HG03039 (cell line): Measurements from ENCODE around the gene CCDC178.
"Not testable (repeated sequence)": the region's sequence is repeated elsewhere in the genome, so short reads cannot be mapped to it uniquely, and the experiment has no call there.

Experiments
- ATAC-seq: cut with Tn5 transposase; IDR thresholded peaks from one replicate; pipeline ENCODE4 v1.9.1; 2021; ENCODE audit warnings: mild to moderate bottlenecking, moderate library complexity; ENCODE audit not compliant: unreplicated experiment

CCDC178 gene

DNA sequence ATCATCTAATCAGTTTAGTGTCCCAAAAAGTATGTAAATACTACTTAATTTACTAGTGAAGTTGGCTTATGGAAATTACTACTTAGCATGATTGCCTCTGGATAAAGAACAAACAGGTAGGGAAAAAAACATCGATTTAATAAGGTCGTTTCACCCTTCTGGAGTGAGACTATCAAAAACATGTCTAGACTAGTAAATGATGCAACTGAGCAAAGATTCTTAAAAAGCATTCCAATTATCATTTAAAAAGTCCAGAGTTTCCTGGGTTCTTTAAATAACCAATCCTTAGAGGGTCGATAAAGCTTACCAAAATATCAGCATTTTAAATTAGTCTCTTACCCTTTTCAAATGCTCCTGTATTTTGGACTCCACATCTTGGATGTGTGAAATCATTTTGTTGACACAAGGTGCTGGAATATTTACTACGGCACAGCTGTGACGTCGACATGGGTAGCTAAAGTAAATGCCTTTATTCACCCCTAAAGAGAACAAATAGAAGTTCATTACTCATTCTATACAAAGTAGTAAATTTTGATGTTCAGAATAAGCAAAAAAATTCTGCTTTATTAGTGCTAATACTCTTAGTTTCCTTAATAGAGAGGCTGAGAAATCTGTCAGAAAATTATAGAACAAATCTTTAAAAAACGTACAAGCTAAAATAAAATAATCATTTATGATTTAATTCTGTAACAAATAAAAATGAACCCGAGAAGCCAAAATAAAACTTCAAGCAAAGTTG is 70.6 kb downstream of the CCDC178 start:
- ATAC-seq = no peak

DNA sequence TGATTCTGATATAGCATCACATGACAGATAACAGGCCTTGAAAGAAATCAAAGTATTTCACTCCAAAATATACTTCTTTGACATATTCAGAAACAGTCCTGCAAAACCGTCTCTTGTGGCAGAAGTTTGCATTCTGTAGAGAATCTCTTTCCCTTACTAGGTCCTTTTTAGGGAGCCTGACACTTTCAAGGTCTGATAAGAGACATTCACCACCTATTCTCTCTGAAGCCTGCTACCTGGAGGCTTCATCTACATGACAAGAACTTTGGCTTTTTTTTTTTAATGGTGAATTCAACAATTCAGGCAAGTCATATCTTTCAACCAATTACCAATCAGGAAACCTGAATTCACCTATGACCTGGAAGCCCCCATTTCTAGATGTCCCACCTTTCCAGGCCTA is 83.8 kb downstream of the CCDC178 start:
- ATAC-seq = no peak

DNA sequence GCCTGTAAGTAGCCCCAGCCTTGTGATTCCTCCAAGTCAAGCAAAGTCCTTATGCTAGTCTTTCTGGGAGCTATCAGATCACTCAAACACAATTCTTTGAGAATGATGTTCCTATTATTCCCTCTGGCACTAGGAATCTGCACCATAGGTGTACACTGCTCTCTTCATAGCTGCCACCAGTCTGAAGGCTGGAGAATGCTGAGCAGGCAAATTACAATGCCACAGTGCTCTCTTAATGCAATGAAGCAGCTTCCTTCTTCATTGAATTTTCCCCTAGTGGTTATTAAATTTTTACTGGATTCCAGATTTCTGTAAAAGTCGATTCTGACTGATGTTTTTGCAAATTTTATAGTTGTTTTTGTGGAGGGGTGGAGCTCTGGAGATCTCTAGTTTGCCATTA is 84.8 kb downstream of the CCDC178 start:
- no peak for ATAC-seq

DNA sequence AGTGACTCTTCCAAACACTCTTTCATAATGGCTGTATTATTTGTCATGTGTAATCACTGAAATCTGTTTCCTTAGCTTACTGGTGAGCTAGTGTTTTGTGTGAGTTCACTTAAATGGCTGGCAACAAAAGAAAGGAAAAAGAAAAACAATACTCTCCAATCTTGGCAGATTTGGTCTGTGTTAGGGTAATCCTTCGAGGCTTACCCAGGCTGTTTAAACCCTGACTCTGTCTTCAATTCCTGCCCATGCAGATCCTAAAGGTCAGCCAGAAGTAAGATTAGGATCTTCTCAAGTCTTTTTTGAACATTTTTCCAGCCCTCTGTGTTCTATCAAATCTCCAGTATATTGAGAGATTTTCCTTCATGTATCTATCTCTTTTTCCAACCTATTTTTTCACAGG is 85.3 kb downstream of the CCDC178 start:
- ATAC-seq = no peak

DNA sequence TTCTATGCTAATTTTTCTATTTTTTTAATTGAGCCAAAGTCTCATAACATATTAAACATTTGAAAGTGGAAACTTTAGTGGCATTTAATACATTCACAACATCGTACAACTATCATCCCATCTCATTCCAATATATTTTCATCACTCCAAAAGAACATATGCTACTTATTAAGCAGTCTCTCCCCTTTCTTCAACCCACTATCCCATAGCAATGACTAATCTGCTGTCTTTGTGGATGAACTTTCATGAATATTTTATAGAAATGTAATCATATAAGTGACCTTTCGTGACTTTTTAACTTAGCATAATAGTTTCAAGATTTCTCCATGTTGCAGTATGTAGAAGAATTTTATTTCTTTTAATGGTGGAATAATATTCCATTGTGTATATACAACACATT is 90.3 kb downstream of the CCDC178 start:
- ATAC-seq = no peak

DNA sequence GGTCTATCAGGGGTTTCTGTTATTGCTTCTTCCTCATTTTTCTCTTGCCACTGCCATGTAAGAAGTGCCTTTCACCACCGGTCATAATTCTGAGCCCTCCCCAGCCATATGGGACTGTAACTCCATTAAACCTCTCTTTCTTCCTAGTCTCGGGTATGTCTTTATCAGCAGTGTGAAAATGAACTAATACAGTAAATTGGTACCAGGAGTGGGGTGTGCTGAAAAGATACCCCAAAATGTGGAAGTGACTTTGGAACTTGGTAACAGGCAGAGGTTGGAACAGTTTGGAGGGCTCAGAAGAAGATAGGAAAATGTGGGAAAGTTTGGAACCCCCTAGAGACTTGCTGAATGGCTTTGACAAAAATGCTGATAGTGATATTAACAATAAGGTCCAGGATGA is 100.8 kb downstream of the CCDC178 start:
- not testable (repeated sequence) for ATAC-seq

DNA sequence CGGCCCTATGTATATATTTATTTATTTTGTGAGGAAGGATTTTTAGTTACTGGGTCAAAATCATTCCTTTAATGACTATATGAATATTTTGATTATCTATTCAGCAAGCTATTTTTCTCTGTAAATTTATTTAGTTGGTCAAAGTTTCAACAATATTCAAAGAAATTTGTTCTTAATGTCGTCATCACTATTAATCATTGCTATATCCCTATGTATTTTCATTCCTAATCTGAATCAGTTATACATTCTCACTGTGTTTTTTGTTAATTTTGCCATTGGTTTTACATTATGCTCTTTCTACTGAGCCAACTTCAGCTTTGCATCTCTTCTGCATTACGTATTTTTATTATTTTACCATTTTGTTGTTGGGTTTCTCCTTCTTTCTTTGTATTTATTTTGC is 105.7 kb downstream of the CCDC178 start:
- ATAC-seq = no peak

DNA sequence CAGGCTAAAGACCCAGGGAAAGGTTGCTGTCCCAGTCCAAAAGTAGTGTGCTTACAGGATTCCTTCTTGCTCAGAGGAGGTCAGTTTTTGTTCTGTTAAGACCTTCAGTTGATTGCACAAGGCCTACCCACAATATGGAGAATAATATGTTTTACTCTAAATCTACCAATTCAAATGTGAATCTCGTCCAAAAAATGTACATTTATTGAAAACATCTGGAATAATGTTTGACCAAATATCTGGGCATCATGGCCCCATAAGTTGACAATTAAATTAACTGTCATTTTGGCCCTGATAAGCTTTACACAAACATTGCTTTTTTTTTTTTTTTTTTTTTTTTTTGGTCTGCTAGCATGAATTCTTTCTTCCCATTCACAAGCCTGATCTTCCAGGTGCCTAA is 109.8 kb downstream of the CCDC178 start:
- no peak for ATAC-seq

DNA sequence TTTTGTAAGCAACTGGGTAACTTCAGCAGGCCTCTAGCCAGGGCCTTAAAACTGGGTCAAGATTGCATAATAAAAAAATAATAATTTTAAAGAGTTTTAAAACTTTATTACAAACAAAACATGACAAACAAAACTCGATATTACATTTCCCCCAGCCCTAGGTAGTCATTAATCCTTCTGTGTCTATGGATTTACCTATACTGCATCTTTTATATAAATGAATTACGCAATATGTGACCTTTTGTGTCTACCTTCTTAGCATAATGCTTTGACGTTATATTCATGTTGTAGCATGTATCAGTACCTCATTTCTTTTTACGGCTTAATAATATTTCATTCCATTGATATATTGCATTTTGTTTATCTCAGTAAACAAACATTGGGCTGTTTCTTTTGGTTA is 113.5 kb downstream of the CCDC178 start:
- ATAC-seq = no peak

DNA sequence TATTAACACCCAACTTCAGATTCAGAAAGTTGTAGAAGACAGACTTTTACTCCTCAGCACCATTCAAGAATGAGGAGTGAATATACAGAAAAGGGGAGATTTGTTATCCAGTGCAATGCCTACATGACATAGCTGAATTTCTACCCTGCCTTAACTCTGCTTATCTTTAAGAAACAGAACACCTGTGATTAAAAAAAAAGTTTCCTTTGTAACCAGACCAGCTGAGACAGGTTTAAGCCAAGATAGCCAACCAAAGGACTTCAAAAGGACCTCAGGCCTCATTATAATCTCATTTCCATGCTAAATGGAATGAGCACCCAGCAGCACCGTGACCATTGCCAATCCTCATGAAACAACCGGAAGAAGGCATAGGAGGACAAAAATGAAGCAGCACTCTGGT is 122.9 kb downstream of the CCDC178 start:
- ATAC-seq = no peak

DNA sequence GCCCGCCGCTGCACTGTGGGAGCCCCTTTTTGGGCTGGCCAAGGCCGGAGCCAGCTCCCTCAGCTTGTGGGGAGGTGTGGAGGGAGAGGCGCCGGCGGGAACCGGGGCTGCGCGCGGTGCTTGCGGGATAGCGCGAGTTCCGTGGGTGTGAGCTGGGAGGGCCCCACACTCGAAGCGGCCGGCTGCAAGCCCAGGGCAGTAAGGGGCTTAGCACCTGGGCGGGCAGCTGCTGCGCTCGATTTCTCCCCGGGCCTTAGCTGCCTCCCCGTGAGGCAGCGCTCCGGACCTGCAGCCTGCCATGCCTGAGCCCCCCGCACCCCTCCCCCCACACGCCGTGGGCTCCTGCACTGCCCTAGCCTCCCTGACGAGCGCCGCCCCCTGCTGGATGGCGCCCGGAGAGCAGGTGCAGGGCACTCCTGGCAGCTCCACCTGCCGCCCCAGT is 124.4 kb downstream of the CCDC178 start:
- ATAC-seq = no peak

DNA sequence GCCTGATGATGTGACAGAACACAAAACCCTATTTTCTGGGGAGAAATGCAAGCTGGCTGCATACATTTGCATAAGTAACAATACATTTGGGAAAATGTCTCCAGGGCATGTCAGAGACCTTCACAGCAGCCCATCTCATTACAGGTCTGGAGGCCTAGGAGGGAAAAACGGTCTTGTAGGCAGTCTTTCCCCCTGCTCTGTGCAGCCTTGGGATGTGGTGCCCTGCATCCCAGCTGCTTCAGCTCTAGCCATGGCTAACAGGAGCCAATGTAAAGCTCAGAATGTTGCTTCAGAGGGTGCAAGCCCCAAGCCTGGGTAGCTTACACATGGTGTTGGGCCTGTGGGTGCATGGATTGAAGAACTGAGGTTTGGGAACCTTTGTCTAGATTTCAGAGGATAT is 133.0 kb downstream of the CCDC178 start:
- ATAC-seq = no peak

DNA sequence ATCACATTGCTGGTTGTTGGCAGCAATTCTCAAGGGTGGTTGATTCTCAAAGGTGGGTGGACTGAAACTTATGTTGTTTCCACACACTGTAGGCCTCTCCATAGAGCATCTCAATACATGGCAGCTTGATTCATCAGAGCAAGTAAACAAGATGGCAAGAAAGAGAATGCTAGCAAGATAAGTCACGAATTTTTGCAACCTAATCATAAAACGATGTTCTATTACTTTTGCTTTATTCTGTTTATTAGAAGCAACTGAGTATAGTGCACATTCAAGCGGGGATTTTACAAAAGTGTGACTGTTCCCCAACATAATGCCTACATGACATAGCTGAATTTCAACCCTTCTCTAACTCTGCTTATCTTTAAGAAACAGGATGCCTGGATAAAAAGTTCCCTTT is 136.2 kb downstream of the CCDC178 start:
- ATAC-seq = no peak

DNA sequence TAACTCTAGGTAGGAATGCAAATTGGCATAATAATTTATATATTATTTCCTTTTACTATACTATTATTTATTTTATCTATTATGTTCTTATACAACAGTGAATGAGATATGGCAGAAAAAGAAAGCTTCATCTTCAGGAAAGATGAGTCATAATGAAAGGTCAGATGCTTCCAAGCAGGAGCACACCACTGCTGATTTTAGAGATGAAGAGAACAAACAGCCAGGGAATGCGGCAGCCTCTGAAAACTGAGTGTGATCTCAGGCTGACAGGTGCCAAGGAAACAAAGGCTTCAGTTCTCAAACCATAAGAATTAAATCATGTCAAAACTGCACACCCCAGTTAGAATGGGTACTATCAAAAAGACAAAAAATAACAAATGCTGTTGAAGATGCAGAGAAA is 149.0 kb downstream of the CCDC178 start:
- ATAC-seq = no peak

DNA sequence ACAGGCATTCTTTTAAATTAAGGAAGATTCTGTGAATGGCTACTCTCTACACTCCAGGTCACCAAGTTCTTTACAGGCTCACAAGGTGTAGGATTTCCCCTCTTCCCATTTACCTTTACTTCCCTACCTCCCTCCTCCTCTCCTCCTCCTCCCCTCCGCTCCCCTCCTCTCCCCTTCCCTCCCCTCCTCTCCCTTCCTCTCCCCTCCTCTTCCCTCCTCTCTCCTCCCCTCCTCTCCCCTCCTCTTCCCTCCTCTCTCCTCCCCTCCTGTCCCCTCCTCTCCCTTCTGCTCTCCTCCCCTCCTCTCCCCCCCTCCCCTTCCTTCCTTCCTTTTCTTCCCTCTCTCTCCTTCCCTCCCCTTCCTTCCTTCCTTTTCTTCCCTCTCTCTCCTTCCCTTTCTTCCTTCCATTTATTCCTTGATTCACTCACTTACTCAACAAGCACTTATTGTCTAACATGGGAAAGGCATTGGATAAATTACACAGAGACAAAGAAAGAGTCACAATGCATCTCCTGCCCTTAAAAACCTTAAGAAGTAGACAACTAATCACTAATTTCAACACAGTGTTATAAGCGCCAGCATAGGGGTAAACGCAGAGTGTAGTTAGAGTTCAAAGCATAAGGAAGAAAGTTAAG is 152.3 kb downstream of the CCDC178 start:
- ATAC-seq = no peak

DNA sequence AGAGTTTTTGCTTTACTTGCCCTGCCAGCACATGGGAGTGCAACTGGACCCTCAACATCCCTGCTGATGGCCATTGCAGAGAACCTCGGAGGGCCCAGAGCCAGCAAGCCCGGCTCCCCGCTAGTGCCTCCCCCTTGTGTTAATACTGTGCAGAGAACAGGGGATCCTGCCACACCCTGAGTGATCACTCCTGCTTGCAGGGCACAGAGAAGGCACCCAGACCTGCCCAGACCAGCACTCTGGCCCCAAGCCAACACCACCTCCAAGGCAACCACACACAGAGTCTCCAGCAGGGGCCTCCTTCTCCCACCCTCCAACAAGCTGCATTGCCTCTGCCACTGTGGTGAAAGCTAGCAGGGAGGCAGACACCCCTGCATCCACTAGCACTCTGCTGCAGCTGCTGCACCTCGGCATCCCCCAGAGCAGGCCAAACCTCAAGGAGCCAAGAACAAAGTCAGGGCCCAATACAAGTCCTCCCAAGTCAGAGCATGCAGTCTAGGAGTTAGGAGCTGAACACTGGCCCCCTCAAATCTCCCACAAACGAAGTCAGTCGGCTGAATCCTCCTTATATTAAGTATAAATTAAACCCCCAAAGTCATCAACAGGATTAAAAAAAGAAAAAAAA is 157.7 kb downstream of the CCDC178 start:
- ATAC-seq = no peak

DNA sequence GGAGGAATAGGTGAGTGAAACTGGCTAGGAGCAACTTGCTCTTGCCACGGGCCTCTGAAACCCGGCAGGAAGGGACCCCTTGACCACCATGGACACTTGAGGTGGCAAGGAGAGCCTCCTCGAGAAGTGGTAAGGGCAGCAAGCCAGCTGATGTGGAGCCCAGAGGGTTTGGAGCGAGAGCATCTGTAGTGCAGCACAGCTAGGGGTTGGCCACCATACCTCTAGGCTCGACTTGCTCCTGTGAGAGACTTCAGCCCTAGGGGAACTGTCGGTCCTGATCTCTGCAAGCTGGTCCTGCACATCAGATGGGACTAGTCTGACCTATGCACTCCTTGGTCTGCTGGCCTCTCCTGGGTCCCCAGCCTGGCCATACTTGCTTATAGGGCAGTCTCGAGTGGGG is 158.4 kb downstream of the CCDC178 start:
- no peak for ATAC-seq

DNA sequence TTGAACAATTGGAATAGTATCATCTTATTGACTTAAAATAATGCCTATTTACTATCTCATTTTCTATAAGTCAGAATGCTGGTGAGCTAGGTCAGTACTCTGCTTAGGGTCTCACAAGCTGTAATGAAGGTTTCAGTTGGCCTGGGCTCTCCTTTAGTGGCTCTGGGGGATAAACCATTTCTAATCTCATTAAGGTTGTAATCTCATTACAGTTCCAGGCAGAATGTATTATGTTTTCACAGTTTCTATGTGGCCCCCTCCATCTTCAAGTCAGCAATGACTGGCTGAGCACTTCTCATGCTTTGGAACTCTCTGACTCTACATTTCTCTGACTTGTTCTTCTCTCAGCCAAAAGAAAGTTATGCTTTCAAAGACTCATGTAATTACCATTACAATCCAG is 163.1 kb downstream of the CCDC178 start:
- ATAC-seq = no peak

DNA sequence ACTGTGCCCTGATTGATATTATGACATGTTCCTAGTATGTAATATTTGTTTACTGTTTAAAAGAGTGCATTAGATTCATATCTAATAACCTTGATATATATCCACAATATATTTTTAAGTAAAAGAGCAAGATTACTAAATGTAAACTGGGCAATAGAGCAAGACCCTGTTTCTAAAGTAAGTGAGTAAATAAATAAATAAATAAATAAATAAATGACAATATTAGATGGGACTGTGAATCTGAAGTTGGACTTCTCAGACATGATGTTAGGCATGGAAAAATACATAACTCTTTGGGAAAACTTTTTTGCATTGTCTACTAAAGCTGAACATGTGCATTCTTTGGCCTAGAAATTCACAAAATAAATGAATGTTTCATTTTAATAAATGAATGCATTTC is 164.7 kb downstream of the CCDC178 start:
- ATAC-seq = no peak

DNA sequence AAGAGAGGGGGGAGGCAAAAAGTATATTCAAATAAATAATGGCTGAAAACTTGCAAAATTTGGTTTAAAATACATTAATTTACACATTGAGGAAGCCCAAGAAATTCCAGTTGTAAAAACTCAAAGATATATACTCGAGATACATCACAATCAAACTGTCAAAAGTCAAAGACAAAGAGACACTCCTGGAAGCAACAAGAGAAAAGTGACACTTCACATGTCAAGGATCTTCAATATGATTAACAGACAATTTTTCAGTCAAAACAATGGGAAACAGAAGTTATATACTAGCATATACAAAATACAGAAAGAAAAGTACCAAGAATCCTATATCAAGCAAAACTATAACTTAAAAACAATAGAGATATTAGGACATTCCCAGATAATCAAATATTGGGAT is 170.2 kb downstream of the CCDC178 start:
- no peak for ATAC-seq

DNA sequence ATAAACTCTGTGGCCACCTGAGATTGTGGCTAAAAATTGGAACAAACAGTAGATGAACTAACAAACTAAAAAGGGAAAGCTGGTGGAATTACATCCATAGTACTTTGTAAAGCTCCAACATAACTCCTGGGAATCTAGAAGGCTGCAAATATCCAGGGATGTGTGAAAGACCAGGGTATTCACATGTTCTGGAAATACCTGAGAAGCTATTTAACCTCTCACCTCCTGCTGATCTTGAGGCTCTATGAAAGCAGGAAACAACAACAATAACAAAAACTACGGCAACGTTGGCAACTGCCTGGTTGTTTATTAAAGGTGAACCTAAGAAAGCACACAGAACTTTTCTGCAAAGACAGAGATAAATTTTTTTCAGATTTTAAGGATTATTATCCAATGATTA is 171.3 kb downstream of the CCDC178 start:
- ATAC-seq = no peak

DNA sequence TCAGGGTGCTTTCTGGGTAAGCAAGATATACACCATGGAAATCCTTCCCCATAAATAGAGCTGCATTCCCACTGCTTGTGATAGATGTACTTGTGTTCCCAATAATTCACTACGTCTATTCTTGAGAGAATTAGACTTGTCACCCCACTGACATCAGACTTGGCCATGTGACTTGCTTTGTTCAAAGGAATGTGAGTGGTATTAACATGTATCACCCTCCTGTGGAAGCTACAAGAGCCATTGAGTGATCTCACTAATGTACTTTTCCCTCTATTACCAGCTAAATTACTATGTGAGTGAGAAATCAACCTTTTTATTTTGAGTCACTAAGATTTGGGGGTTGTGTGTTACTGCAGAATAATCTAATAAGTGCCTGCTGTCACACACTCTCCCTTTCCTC is 176.0 kb downstream of the CCDC178 start:
- ATAC-seq = no peak
